GM12875 (cell line): ENCODE measurements around the gene GRXCR2.

ENCODE experiments used
- H3K4me3 ChIP-seq: one replicate; pipeline ENCODE4 v1.5.1; 2011; ENCODE audit warnings: low read depth, low read length, control low read depth
- TF ChIP-seq, protein P1 (sequence below): IDR thresholded peaks from 2 replicates; pipeline ENCODE4 v1.5.1; 2011; ENCODE audit warnings: low read depth, mild to moderate bottlenecking, control low read depth, inconsistent platforms, low read length, moderate library complexity, borderline replicate concordance; ENCODE audit not compliant: insufficient read depth

GRXCR2 gene

DNA sequence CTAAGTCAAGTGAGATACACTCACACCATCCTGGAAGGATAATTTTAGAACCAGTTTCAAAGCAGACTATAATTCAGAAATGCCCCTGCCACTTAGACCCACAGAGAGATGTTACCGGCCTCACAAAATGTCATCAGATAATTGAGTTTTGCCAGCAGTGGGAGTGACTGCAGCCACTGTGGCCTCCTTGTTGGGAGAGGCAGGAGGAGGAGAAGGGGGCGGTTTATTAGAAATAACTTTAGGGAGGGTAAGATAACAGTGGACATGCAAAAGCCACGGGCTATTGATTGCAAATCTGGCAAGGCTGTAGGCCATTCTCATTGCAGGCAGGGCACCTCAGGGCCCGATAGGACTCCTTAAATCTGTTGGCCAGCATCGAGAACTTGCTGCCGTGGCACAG lies 13.4 kb downstream of the GRXCR2 start:
- no peak overlapping the region for H3K4me3 ChIP-seq
- TF ChIP-seq, protein P1, sequence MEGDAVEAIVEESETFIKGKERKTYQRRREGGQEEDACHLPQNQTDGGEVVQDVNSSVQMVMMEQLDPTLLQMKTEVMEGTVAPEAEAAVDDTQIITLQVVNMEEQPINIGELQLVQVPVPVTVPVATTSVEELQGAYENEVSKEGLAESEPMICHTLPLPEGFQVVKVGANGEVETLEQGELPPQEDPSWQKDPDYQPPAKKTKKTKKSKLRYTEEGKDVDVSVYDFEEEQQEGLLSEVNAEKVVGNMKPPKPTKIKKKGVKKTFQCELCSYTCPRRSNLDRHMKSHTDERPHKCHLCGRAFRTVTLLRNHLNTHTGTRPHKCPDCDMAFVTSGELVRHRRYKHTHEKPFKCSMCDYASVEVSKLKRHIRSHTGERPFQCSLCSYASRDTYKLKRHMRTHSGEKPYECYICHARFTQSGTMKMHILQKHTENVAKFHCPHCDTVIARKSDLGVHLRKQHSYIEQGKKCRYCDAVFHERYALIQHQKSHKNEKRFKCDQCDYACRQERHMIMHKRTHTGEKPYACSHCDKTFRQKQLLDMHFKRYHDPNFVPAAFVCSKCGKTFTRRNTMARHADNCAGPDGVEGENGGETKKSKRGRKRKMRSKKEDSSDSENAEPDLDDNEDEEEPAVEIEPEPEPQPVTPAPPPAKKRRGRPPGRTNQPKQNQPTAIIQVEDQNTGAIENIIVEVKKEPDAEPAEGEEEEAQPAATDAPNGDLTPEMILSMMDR, result no peak

DNA sequence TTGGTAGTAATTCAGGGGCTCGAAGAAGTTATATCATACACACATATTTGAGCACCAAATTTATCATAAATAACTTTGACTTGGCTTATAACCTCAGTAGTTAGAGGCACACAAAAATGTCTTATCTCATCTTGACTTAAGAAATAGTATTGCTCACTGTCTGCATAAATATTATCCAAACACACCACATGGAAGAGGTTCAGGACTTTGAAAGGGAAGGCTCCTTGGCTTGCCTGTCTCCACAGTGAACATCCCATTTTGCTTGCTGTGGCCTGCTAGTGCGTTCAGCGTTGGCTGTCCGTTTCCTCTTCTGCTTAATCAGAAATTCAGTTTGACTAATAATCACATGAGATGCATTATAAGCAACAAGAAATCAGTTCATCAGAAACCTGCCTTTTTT lies 13.9 kb downstream of the GRXCR2 start:
- no peak overlapping the region for H3K4me3 ChIP-seq
- TF ChIP-seq, protein P1, result no peak

- no peak overlapping the region for H3K4me3 ChIP-seq
- TF ChIP-seq, protein P1, result no peak
Measured at GRCh38 chr5:145856285-145856818, 16.5 kb downstream of the GRXCR2 start.

DNA sequence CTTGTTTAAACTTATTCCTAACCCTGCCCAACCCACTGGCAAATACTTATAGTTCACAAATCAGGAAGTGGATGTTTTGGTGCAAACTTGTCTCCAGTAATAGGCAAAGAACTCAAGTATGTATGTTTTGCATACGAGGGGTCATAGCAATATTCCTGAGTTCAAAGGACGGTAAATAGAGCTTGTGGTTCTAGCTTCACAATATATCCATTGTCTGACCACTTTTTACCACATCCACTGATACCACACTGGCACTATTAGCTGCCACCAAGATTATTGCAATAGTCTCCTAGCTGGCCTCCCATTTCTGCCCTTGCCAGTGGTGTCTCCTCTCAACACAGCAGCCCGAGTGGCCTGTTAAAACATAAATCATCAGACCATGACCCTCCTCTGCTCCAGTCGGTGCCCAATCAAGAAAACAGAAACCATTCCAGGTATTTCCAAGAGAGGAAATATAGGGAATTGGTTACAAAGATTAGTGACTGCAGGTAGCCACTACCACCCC lies 17.0 kb downstream of the GRXCR2 start:
- no peak overlapping the region for H3K4me3 ChIP-seq
- TF ChIP-seq, protein P1, result no peak

DNA sequence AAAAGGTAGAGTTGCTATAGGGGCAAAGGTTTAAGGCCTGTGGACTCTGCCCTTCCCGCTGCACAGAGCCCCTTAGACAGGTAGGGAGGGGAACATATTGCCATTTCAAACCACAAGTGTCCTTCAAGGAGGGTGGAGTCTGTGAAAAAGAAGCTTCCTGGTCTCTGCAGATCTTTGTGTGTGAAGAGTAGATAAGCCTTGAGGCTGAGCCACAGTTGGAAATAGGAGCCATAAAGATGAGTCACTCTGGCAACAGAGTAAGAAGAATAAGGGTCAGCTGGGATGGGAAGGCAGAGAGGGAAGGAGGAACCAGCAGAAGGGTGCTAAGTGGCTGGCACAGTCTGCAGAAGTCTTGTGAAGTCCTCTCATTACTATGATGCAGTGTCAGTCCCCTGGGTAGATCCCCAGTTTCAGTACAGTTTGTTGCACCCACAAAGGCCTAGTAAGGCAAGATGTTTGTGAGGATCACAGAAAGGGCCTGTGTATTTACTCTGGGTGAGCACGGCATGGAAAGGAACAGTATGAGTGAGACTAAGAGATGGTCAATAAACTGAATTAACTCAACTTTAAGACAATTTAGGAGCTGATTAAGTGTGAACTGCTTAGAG lies 18.1 kb downstream of the GRXCR2 start:
- no peak overlapping the region for H3K4me3 ChIP-seq

DNA sequence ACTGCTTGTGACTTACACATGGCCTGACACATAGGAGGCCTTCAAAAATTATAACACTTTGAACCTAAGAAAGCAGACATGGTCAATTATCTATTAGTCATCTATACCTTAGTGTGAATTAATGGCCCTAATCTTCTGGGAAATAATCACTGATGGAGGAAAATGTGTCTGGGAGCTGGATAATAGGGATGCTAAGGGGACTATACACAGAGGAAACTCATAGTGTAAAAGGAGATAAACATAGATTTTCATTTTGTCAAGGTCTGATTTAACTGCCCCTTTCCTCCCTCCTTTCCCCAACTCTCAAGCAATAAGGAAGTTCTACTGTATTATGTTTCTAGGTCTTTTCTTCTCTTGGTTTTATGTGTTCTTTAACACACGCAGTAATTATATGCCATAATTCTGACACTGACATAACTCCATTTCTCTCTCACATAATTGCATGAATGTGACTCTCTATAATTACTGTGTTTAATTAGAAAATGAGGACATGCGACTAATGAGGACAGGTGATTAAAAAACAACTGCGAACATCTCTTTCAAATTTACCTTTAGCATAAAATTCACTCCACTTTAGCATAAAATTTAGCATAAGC lies 18.9 kb downstream of the GRXCR2 start:
- no peak overlapping the region for H3K4me3 ChIP-seq
- TF ChIP-seq, protein P1, result no peak

More for the DNA sequence above, 18.1 kb downstream of the GRXCR2 start:
- TF ChIP-seq, protein P1, result no peak

GRCh38 chr5:145852990-145853389 lies 19.8 kb downstream of the GRXCR2 start:
- no peak overlapping the region for H3K4me3 ChIP-seq
- TF ChIP-seq, protein P1, result no peak
